HG03354 (cell line): Measurements from ENCODE around the gene RABGAP1.

Source experiments
- ATAC-seq: cut with Tn5 transposase; IDR thresholded peaks from one replicate; pipeline ENCODE4 v1.9.1; 2021; ENCODE audit warnings: mild to moderate bottlenecking; ENCODE audit not compliant: unreplicated experiment, poor library complexity, severe bottlenecking

Gene RABGAP1

DNA sequence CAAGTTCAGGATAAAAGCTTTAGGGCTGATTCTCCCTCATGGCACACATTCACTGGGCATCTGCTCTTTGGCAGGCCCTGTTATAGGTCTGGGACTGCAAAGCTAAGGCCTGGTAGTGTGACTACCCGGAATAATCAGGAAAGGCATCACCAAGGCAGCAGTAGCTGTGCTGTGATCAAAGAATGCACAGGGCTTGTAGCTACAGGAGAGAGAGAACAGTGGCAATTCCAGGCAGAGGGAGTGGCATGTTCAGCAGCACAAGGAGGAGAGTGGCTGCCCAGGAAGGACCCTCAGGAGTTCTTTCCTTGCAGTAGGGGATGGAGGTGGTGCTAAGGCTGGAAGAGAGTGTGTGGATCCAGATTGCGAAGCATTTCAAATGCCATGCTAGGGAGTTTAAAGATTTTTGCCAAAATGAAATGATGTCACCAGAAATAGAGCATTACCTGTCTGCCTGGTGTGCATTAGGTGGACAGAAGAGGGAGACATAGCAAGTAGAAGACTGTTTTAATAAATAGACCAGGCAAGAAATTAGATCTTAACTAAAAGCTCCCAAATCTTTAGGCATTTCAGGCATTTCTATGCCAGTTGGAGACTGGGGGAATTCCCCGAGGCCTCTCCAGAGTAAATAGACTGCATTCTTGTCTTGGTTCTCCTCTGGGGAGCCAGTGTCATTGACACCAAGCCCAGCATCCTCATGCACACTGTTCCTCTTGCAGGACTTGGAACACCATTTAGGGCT lies 161.7 kb downstream of the RABGAP1 start:
- ATAC-seq = no peak

DNA sequence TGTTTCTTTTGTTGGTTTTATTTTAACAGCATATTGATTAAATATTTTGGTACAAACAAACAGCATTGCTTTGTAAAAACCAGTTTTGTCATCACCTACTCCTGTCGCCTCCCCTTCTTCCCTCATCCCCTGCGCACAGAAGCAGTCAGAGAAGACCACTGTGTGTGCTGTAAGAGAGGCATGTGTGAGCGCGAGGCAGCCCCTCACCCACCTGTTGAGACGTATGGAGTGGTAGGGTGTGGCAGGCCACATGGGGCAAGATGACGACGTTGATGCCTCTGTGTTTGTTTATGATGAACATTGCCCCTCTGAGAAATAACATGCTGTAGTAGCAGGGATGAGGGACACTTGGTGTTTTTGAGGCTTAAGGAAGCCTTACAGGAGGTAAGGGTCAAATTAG lies 164.0 kb downstream of the RABGAP1 start:
- no peak for ATAC-seq

DNA sequence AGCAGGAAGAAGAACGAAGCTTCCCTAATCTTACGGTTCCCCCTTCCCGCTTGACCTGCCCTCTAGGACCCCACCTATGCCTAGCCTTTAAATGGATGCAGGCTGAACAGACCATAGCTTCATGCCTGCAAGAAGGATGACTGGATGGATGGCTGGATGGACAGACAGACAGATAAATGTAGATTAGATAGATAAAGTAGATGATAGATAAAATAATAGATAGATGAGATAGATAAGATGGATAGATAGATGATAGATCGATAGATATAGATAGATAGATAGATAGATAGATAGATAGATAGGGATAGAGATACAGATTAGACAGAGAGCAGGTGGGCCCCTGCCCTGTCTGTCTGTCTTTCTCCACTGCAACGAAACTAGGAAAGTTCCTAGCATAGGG lies 164.7 kb downstream of the RABGAP1 start:
- ATAC-seq = no peak

DNA sequence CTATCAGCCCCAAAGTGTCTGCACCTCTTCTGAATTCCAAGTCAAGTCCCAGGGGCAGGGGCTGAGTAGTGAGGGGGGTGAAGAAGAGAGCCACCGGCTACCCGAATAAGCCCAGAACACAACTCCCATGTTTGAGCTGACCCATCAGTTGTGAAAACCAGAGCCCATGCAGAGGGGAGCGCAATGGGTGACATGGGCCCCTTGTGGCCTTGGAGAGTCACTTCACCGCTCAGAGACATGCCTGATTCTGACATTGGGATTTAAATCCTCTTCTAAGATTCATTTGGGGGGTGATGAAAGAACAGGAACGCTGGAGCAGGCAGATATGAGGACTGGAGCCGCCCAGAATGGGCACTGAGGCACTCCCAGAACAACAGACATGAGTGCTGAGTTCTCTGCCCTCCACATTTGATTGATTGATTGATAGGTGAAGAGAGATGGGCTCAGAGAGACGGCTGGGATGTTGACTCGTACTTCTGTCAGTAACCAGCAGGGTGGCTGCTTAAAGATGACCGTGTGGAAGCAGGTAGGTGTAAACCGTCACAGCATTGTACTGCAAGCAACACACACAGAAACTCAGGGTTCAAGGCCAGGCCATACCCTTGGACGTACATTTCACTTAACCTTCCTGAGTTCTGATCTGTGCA lies 166.9 kb downstream of the RABGAP1 start:
- no peak for ATAC-seq

- no peak for ATAC-seq
These were observed 168.2 kb downstream of the RABGAP1 start for GRCh38 chr9:123108976-123109375.

DNA sequence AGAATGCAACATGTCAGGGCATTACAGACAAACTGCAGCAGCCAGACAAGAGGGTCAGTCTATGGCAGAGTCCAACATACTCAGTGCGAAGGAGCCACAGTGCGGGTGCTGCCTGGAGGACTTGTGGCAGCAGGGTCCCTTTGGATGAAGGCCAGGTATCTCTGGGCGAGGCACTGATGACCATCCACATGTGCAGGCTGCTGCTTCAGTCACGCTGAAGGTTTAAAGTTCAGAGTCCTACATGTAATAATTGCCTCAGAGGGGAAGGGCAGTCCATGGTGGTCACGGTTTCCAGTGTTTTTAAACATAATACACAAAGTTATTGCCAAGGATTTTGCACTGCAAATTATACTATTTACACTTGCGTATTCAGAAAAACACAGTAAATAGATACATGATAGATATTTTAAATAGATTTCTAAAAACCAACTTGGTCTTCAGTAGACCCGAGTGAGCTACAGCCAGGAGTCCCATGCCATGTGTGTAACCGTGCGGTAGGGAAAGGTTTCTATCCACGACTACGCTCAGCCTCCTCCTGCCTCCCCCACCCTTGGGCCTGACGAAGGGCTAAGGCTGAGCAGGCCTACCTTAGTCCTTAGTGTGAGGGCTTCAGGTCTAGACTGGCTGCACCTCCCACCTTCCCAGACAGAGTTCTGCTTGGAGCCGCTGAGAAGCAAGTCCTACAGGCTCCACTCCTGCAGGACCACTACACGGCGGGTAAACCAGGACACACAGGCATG lies 168.9 kb downstream of the RABGAP1 start:
- no peak for ATAC-seq

GRCh38 chr9:123111427-123112014 lies 170.7 kb downstream of the RABGAP1 start:
- ATAC-seq = no peak

DNA sequence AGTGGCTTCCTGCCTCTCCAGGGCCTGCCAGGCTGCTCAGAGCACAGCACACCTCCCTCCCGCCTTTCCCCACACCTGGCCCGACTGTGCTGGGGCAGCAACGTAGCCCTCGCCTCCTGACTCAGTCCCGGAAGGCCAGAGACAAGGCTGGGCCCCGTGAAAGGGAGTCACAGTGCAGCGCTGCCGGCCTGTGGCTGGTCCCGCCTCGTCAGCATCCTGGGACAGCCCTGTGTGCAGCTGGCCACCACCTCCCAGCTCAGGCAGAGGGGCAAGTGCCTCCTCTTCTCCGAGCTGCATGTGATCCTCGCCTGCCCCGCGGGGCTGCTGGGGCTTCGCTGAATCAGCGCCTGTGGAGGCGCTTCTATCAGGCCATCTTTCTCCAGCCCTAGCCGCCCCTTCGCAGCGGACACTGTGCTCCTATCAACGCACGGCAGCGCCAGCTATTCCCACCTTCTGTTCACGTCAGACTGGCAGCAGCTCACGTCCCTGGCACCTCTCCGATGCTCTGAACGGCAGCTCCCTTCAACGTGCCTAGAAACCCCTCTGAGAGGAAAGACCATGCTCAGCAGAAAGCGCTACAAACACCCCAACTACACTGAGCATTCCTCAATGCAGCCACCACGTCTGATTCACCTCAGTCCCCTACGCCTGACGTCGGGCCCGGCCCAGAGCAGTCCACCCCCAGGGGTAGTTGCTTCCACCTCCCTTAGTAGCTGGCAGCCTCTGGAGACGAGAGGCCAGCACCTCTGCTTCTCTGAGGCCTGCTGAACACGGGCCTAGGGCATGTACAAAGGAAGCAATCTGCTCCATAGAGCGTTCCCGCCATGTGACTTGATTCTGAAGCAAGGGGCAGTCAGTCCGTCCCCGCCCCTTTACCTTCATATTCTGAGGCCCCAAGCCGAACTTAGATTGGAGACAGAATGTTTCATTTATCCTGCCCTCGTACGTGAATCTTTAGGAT lies 171.5 kb downstream of the RABGAP1 start:
- ATAC-seq = no peak

DNA sequence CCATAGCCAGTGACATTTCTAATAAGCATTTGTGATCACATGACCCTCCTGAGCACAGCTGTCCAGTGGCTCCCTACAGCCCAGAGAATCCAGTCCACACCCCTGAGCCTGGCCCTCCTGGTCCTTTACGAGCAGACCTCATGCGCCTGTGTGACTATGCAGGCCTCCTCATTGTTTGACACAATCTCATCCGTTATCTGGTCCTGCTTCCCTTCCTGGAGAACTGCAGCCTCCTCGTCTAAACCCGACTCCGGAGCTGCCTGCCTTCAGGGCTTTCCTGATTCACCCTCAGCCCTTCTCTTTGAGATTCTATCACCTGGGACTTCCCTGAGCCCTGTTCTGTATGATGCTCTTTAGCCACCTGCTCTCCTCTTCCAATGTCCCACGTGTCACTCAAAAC lies 172.4 kb downstream of the RABGAP1 start:
- no peak for ATAC-seq

DNA sequence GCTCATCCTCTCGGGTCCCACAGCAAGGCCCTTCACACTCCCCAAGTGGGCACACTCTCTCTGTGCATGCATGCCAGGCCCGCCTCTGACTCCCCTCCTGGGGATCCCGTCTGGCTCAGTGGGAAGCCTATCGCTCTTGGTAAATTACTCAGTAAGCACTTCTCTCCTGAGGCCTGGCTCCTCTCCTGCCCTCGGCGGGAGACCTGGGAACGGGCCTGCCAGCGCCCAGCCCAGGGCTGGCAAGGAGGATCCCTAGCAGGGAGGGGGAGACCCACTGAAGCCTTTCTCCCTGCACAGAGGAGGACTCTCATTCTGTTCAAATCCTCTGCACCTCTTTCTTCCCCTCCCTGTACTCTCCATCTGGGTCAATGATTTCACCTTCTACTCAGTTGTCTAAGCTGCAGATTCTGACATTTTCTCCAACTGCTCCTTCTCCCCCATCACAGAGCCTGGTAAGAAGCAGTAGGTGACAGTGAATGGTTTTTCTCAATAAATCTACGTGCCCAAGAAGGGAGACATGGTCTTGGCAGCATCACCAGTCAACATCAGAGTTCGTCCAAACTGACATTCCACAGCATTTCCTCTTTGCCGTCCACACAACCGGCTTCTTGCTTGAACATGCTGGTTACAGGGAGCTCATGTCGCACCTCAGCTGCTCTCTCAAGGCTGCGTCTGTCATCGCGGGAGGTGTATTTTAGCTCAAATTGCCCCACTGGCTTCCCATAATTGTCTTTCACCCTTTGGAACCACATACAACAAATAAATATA lies 174.5 kb downstream of the RABGAP1 start:
- ATAC-seq = no peak

DNA sequence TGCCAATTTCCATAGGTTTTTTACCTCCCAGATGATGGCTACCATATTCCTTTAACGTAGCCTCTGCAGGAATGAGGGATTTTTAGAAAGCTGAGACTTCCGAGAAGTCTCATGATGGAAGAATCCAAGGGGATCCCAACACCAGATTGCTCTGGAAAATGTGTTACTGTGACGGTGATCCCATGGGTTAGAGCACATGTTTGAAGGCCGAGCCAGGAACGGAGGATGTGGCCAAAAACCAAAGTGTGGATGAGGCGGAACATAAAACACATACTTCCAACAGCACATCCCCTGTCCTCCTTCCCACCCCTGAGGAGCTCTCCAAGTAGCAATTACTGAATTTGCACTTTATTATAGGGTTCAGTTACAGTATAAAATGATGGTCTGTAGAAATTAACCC lies 175.2 kb downstream of the RABGAP1 start:
- ATAC-seq = no peak

DNA sequence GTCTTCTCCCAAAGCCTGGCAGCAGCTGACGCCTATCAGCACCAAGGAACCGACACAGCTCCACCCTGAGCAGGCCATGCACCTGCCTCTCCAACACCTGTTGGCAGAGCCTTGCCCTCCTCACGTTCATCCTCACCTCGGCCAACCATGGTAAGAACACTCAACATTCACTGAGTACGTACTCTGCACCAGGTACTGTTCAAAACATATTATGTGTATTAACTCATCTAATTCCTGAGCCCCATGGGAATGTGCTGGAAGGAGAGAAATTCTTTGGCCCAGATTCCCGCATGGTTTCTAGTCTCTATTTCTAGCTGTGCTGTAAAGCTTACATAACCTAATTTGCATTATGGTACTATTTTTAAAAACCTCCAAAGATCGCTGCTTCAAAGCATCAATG lies 178.7 kb downstream of the RABGAP1 start:
- ATAC-seq = no peak

DNA sequence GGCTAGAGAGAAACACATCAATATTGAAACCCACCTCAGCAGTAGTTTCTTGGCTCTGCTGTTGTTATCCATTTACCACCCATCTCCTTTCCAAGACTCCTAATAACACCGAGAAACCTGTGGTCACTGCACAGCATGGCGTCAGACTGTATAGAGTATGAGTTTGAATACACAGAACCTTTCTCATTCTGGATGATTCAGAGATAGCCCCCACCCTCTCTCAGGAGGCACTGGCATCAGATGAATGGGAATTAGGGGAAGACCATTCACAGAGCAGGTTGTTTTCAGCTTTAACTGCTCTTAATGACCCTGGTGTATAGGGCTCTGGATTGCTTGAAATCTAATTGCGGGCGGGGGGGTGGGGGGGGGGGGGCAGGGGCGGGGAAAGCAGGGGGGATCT lies 179.3 kb downstream of the RABGAP1 start:
- no peak for ATAC-seq

DNA sequence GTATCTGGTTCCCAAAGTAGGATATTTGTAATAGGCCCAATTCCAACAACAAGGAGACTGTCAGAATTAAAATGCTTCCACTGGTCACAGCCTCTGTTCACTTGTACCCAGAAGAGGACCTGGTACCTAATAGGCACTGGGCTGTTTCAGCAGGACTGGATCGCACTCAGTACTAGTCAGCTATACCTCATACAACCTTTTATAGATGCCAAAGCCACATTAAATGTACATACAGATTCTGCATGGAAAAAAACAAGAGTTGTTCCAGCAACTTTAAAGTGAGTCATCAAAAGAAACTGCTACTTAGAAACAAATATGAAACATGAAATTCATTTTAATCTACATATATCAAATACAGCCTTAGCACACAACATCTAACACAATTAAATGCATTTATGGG lies 180.1 kb downstream of the RABGAP1 start:
- ATAC-seq = no peak

DNA sequence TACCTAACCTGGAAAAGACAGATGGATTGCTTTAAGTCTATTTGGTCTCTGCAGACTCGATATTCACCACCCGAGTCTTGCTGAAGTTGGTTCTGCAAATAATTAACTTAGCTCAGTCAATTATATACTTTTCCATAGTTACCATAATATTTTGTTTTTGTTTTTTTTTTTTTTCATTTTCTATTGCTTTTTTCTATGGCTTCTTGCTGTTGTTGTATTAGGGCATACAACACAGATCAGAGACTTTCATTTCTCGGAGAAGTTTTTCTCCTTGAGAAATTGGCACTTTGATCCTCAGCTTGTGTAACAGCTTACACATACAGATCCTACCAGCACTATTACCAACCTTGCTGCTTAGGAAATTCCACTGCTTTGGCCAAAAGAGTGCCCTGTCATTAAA lies 180.6 kb downstream of the RABGAP1 start:
- no peak for ATAC-seq

GRCh38 chr9:123127512-123128075 lies 186.8 kb downstream of the RABGAP1 start:
- no peak for ATAC-seq

- ATAC-seq = no peak
These were observed 187.8 kb downstream of the RABGAP1 start for GRCh38 chr9:123128591-123128990.

DNA sequence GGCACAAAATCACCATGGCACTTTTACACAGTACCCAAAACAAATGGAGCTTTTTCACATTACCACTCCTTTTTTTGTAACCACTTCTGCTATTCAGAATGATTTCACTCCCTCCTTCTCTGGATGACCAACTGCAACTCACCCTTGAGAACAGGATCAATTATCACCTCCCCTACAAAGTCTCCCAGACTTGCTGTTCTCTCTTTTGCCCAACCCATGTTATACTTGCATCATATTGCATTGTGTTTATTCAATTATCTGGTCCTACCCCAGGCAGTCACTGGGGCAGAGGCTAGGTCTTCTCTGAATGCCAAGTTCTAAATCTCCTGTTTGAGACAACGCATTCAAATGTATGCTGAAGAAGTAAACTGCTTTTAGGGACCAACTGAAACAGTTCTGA lies 188.6 kb downstream of the RABGAP1 start:
- no peak for ATAC-seq
